Breast epithelium (tissue), 3 donors: Measurements from ENCODE around the gene FSHR.

ENCODE experiments used
- POLR2A ChIP-seq: fragments of 450-650 bp; IDR thresholded peaks from one replicate; pipeline ENCODE4 v1.6.1; 2016; ENCODE audit warnings: antibody characterized with exemption, mild to moderate bottlenecking, moderate library complexity
- POLR2AphosphoS5 ChIP-seq, 3 donors: sonication (generic); formaldehyde crosslinking; IDR thresholded peaks; one replicate each; pipeline ENCODE4 v1.6.1; 2017; ENCODE audit warnings: antibody characterized with exemption in 3 of 3
- TF ChIP-seq, protein P1 (sequence below), 3 donors: fragments of 450-650 bp; IDR thresholded peaks; one replicate each; pipeline ENCODE4 v1.5.1; 2016 to 2017; ENCODE audit warnings: antibody characterized with exemption in 3 of 3, mild to moderate bottlenecking in 3 of 3, moderate library complexity in 3 of 3

DNA sequence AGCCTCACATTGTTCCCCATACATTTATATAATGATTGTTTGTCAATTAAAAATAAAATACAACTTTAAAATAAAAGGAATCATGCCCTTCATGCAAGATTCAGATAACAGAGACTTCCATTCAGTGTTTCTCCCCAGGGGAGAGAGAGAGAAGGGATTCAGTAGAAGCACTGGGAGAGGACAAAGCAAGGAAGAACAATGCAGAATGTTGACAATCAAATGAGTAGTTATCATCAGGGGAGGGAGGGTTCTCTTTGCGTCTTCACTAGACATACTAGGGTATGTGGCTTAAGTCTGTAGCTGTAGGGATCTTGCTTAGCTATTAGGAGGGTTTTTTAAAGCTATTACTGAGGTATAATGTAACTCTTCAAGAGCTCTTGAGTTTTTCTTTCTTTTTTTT lies 30.7 kb downstream of the FSHR start:
- TF ChIP-seq, protein P1, sequence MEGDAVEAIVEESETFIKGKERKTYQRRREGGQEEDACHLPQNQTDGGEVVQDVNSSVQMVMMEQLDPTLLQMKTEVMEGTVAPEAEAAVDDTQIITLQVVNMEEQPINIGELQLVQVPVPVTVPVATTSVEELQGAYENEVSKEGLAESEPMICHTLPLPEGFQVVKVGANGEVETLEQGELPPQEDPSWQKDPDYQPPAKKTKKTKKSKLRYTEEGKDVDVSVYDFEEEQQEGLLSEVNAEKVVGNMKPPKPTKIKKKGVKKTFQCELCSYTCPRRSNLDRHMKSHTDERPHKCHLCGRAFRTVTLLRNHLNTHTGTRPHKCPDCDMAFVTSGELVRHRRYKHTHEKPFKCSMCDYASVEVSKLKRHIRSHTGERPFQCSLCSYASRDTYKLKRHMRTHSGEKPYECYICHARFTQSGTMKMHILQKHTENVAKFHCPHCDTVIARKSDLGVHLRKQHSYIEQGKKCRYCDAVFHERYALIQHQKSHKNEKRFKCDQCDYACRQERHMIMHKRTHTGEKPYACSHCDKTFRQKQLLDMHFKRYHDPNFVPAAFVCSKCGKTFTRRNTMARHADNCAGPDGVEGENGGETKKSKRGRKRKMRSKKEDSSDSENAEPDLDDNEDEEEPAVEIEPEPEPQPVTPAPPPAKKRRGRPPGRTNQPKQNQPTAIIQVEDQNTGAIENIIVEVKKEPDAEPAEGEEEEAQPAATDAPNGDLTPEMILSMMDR (IDR thresholded peaks at IDR 0.05), result no peak
- TF ChIP-seq POLR2A (no peak), POLR2AphosphoS5 (IDR thresholded peaks at IDR 0.05) (no peak)
